NB4 (cell line): ENCODE measurements around the gene NTNG2.

Experiments used
- DNase-seq: peaks from one replicate; pipeline ENCODE4 v3.0.0; 2010; ENCODE audit warnings: low read depth
- H3K4me3 ChIP-seq: one replicate; pipeline ENCODE4 v1.5.1; 2011; ENCODE audit warnings: mild to moderate bottlenecking, low read depth, low read length, moderate library complexity
- MYC ChIP-seq: IDR thresholded peaks from 2 replicates; pipeline ENCODE4 v1.6.1; 2011; ENCODE audit warnings: low read depth, low read length
- POLR2A ChIP-seq: IDR thresholded peaks from 2 replicates; pipeline ENCODE4 v1.6.1; 2011; ENCODE audit warnings: mild to moderate bottlenecking; ENCODE audit not compliant: insufficient read length; ENCODE audit errors: extremely low read depth
- TF ChIP-seq, protein P1 (sequence below): IDR thresholded peaks from 2 replicates; pipeline ENCODE4 v1.6.1; 2011; ENCODE audit warnings: low read depth, low read length
- TF ChIP-seq, protein P2 (sequence below): IDR thresholded peaks from one replicate; pipeline ENCODE4 v1.5.1; 2012; ENCODE audit warnings: low read depth, low read length

NTNG2 gene

DNA sequence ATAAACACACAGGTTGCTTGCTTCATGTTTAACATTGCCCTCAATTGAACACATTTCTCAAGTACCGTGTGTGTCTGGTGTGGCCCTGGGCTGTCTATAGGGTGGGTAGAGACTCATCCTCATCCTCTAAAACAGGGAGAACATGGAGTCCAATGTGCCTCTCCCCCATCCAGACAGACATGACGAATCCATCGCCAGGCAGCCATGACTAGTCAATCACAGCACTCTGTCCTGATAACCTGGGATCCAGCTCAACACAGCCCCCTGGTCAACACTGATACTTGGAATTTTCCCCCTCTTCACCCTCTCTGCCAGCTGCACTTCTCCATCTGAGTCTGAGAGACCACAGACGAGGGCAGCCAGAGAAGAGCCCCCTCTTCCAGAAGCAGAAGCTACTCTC is 10.7 kb upstream of the NTNG2 start:
- no peak for DNase-seq
- TF ChIP-seq MYC (no peak), POLR2A (no peak)
- TF ChIP-seq, protein P1, sequence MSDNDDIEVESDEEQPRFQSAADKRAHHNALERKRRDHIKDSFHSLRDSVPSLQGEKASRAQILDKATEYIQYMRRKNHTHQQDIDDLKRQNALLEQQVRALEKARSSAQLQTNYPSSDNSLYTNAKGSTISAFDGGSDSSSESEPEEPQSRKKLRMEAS: no peak
- TF ChIP-seq, protein P2, sequence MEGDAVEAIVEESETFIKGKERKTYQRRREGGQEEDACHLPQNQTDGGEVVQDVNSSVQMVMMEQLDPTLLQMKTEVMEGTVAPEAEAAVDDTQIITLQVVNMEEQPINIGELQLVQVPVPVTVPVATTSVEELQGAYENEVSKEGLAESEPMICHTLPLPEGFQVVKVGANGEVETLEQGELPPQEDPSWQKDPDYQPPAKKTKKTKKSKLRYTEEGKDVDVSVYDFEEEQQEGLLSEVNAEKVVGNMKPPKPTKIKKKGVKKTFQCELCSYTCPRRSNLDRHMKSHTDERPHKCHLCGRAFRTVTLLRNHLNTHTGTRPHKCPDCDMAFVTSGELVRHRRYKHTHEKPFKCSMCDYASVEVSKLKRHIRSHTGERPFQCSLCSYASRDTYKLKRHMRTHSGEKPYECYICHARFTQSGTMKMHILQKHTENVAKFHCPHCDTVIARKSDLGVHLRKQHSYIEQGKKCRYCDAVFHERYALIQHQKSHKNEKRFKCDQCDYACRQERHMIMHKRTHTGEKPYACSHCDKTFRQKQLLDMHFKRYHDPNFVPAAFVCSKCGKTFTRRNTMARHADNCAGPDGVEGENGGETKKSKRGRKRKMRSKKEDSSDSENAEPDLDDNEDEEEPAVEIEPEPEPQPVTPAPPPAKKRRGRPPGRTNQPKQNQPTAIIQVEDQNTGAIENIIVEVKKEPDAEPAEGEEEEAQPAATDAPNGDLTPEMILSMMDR: no peak

DNA sequence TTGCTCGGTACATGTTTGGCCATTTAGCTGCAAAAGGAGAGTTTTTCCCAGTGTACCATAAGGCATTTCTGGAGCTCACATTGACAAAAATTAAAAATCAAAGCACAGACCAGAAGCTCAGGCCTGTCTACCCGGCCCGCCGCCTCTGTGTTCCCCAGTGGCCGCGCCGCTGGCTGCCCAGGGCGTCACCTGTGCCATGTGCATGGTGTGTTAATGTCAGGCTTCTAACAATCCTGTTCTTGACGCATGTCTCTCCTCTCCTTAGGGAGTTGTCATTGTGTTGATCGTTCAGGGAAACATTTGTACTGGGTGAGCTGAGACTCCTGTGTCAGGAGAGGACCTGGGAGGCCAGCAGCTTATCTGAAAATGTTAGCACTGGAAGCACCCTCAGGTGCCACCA is 9.6 kb upstream of the NTNG2 start:
- no peak overlapping the region for H3K4me3 ChIP-seq
- TF ChIP-seq, protein P1: no peak
- TF ChIP-seq, protein P2: no peak
- no peak for TF ChIP-seq MYC
- no peak for TF ChIP-seq POLR2A

More for the DNA sequence above, 10.7 kb upstream of the NTNG2 start:
- no peak overlapping the region for H3K4me3 ChIP-seq

DNA sequence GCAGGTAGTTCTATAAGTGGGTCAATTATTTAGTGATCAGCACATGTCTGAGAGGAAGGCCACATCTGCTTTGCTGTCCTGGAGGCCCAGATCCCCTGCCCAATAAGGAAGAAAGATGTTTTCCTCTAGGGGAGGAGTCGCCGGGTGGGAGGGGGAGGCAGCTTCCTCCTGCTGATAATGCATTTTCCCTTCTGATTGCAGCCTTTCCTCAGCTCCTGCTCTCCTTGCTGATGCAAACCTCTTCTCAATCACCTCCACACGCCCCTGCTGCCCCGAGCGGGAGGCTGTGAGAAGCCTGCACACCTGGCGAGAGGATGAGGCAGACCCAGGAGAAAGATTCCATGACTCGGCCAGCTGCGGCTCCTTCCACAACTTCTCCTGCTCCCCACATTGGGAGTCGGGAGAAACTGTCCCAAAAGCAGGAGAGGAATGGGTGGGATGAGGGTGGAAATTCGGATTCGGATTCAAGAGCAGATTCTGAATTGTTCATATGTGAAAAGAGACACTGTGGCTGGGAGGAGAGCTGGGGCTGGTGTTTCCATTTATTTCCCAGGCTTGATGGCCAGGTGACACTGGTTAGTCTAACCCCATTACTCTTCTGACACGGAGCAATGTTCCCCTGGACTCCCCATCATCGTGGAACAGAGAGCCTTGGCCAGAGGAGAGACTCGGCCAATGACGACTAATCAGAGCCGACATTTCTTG is 6.8 kb upstream of the NTNG2 start:
- no peak overlapping the region for H3K4me3 ChIP-seq
- peak; percentile 48 for DNase-seq
- no peak for TF ChIP-seq POLR2A
- TF ChIP-seq, protein P2: no peak
- TF ChIP-seq, protein P1: no peak
- TF ChIP-seq MYC: no peak

More for the DNA sequence above, 9.6 kb upstream of the NTNG2 start:
- no peak for DNase-seq

DNA sequence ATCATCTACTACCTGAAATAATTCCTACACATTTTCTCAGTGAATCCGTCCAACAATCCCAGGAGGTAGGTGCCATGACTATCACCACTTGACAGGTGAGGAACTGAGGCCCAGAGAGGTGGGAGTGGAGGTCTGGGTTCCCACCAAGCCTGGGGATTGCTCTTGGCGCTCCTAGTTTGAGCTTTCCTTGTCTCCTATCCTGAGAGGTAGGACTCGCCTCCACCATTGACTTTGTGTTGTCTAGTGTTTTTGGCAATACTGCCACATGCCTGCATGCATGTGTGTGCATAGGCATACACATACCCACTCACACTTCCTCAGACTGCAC is 6.3 kb upstream of the NTNG2 start:
- TF ChIP-seq, protein P2: no peak
- TF ChIP-seq, protein P1: no peak
- no peak for TF ChIP-seq POLR2A
- TF ChIP-seq MYC: no peak
- no peak for DNase-seq
- H3K4me3 ChIP-seq: no peak overlapping the region

DNA sequence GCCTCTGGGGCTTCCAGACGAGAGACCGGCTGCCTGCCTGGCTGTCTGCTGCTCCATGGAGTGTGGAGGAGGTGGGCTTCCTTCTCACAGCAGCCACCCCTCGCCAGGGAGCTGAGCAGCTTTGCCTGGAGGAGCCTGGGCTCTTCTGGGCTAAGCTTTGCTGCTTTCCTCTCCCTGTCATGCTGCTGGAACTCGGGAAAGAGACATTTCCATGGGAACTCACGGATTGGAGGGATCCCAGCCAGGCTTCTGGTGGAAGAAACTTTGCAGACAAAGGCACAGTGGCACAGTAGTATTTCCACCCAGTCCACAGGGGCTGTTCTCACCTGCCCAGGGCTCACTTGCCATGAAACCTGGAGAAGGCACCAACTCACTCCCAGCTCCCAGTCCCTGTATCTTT is 5.6 kb upstream of the NTNG2 start:
- no peak for DNase-seq
- H3K4me3 ChIP-seq: no peak overlapping the region
- TF ChIP-seq, protein P2: no peak
- no peak for TF ChIP-seq POLR2A
- TF ChIP-seq MYC: no peak
- TF ChIP-seq, protein P1: no peak
